Astrocyte (in vitro differentiated cells and primary cell): Measurements from ENCODE around the gene TMEM273. TPM values are rescaled to one million over a fixed set of nuclear protein-coding genes. Genes with fewer than 3 reads are reported as not detected.

Source experiments
- DNase-seq: peaks from one replicate; pipeline ENCODE4 v3.0.0-alpha.2; 2010; ENCODE audit warnings: low read depth
- FAIRE-seq: peaks from 2 replicates; lab custom pipeline; 2011; peaks lifted over from hg19 to GRCh38; lab: Jason Lieb, UNC
- H2AFZ ChIP-seq: 2 replicates; pipeline ENCODE4 v1.6.0; 2012; ENCODE audit warnings: low read depth, low read length, inconsistent platforms
- H3K27ac ChIP-seq: 2 replicates; pipeline ENCODE4 v1.5.1; 2011; ENCODE audit warnings: low read depth, low read length, inconsistent platforms
- H3K27me3 ChIP-seq: 2 replicates; pipeline ENCODE4 v1.6.0; 2011; ENCODE audit warnings: low read length, inconsistent platforms; ENCODE audit not compliant: insufficient read depth
- H3K36me3 ChIP-seq: 2 replicates; pipeline ENCODE4 v1.5.1; 2011; ENCODE audit warnings: low read length, inconsistent platforms; ENCODE audit not compliant: insufficient read depth
- H3K4me1 ChIP-seq: 2 replicates; pipeline ENCODE4 v1.5.1; 2011; ENCODE audit warnings: low read length, inconsistent platforms; ENCODE audit not compliant: insufficient read depth
- H3K4me2 ChIP-seq: 2 replicates; pipeline ENCODE4 v1.6.0; 2012; ENCODE audit warnings: low read length, inconsistent platforms
- H3K4me3 ChIP-seq: 2 replicates; pipeline ENCODE4 v1.5.1; 2011; ENCODE audit warnings: low read depth, mild to moderate bottlenecking, low read length, inconsistent platforms; ENCODE audit not compliant: insufficient read depth
- H3K79me2 ChIP-seq: 2 replicates; pipeline ENCODE4 v1.6.0; 2012; ENCODE audit warnings: mild to moderate bottlenecking, low read length, inconsistent platforms; ENCODE audit not compliant: insufficient read depth
- H3K9ac ChIP-seq: 2 replicates; pipeline ENCODE4 v1.6.0; 2012; ENCODE audit warnings: mild to moderate bottlenecking, low read length, inconsistent platforms
- H3K9me3 ChIP-seq: 2 replicates; pipeline ENCODE4 v1.5.1; 2012; ENCODE audit warnings: low read depth, mild to moderate bottlenecking, low read length, inconsistent platforms; ENCODE audit not compliant: insufficient read depth
- H4K20me1 ChIP-seq: 2 replicates; pipeline ENCODE4 v1.6.0; 2012; ENCODE audit warnings: low read length, inconsistent platforms; ENCODE audit not compliant: insufficient read depth
- H3K27ac Mint-ChIP-seq: one replicate; pipeline ENCODE4 v1.8.0; 2021; ENCODE audit warnings: mild to moderate bottlenecking, mixed read lengths; ENCODE audit not compliant: unreplicated experiment
- H3K27me3 Mint-ChIP-seq: one replicate; pipeline ENCODE4 v1.8.0; 2021; ENCODE audit warnings: low read depth, mixed read lengths; ENCODE audit not compliant: unreplicated experiment
- H3K36me3 Mint-ChIP-seq: one replicate; pipeline ENCODE4 v1.8.0; 2021; ENCODE audit warnings: low read depth, mixed read lengths; ENCODE audit not compliant: unreplicated experiment
- H3K4me1 Mint-ChIP-seq: one replicate; pipeline ENCODE4 v1.8.0; 2021; ENCODE audit warnings: low read depth, mixed read lengths; ENCODE audit not compliant: unreplicated experiment
- H3K4me3 Mint-ChIP-seq: one replicate; pipeline ENCODE4 v1.8.0; 2021; ENCODE audit warnings: mild to moderate bottlenecking, moderate library complexity, mixed read lengths; ENCODE audit not compliant: unreplicated experiment
- H3K9me3 Mint-ChIP-seq: one replicate; pipeline ENCODE4 v1.8.0; 2021; ENCODE audit warnings: mild to moderate bottlenecking, mixed read lengths; ENCODE audit not compliant: unreplicated experiment
- EZH2 ChIP-seq: IDR thresholded peaks from 2 replicates; pipeline ENCODE4 v1.6.1; 2012; ENCODE audit warnings: mild to moderate bottlenecking, low read length, inconsistent platforms; ENCODE audit not compliant: insufficient read depth
- total RNA-seq: library from RNA; stranded (reverse); gene quantifications from 2 replicates; pipeline ENCODE4 v1.2.1, GENCODE V29; 2021
- TF ChIP-seq, protein P1 (sequence below): IDR thresholded peaks from 2 replicates; pipeline ENCODE4 v1.5.1; 2011; ENCODE audit warnings: low read depth, mild to moderate bottlenecking, inconsistent platforms, low read length, moderate library complexity; ENCODE audit not compliant: insufficient read depth

Gene TMEM273
- total RNA-seq, 1 donor from 2014 or later, result not detected

DNA sequence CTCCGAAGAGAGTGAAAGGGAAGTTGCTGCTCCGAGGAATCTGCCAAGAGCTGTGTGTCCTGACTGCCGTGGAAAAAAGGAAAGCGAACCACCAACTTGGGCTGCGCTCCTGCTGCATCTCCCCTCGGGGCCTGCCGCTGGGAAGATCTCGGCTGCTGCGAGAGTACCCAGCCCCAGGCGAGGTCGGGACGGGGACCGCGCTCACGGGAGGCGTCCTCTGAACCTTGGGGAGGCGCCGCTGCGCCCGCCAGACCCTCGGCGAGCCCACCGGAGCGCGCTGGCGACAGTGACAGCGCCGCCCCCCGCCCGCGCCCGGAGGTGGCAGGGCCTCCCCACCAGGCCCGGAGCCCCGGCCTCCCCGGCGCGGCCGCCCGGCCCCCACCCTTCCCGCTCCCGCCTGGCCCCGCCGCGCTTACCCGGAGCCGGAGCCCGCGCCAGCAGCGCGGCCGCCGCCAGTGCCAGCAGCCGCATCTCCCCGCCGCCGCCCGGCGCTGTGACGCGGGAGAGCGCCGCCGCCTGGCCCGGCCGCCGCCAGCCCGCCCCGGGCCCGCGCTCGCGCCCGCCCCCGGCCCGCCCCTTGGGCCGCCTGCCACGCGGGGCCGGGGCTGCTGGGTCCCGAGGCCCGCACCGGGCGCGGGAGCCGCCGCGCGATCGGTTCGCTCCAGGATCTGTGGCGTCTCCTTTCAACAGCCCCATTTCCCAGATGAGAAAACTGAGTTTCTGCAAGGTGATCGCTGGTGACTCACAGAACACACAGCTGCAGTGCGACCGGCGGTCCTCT, 73.0 kb downstream of the TMEM273 start, which contains the start of gene VSTM4:
VSTM4 (minus strand) TSS at position 508 of the 781 bp plus-strand sequence; CDS start at position 471, 37 bp downstream.
- H3K4me1 ChIP-seq, result peaks cover 11% of the 10 kb centered on the region
- H4K20me1 ChIP-seq, result no peaks in the 10 kb centered on the region
- FAIRE-seq (no peak), DNase-seq (peak; percentile 42)
- Mint-ChIP-seq H3K4me3 (peak within 1 kb of the TSS; percentile 88), H3K9me3 (no peaks in the 10 kb centered on the region), H3K4me1 (peaks cover 16% of the 10 kb centered on the region), H3K27ac (no peak within 1 kb of the TSS), H3K36me3 (peaks cover 3% of the 10 kb centered on the region), H3K27me3 (peaks cover 45% of the 10 kb centered on the region)
- H2AFZ ChIP-seq, result peak within 1 kb of the TSS; percentile 97
- no peaks in the 10 kb centered on the region for H3K36me3 ChIP-seq
- no peaks in the 10 kb centered on the region for H3K27me3 ChIP-seq
- H3K4me3 ChIP-seq, result peak within 1 kb of the TSS; percentile 77
- H3K4me2 ChIP-seq, result peak within 1 kb of the TSS; percentile 96
- H3K9me3 ChIP-seq, result no peaks in the 10 kb centered on the region
- peak within 1 kb of the TSS; percentile 61 for H3K27ac ChIP-seq
- H3K9ac ChIP-seq, result peak within 1 kb of the TSS; percentile 90
- H3K79me2 ChIP-seq, result no peaks in the 10 kb centered on the region
- TF ChIP-seq, protein P1, sequence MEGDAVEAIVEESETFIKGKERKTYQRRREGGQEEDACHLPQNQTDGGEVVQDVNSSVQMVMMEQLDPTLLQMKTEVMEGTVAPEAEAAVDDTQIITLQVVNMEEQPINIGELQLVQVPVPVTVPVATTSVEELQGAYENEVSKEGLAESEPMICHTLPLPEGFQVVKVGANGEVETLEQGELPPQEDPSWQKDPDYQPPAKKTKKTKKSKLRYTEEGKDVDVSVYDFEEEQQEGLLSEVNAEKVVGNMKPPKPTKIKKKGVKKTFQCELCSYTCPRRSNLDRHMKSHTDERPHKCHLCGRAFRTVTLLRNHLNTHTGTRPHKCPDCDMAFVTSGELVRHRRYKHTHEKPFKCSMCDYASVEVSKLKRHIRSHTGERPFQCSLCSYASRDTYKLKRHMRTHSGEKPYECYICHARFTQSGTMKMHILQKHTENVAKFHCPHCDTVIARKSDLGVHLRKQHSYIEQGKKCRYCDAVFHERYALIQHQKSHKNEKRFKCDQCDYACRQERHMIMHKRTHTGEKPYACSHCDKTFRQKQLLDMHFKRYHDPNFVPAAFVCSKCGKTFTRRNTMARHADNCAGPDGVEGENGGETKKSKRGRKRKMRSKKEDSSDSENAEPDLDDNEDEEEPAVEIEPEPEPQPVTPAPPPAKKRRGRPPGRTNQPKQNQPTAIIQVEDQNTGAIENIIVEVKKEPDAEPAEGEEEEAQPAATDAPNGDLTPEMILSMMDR, result no peak
- TF ChIP-seq EZH2, result no peak

DNA sequence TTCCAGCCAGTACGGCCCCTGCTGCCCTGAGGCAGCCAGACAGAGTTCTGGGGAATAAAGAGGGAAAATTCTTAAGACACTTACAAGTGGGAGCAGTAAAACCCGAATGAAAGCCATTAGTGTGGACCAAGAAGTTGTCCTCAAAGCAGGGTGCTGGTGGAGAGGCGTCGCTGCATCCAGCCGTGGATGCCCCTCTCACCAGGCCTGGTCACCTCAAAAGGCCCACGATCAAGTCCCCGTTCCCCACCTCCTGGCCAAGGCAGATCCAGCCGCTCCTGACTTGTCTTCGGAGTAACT, 73.5 kb downstream of the TMEM273 start:
- FAIRE-seq, result no peak

DNA sequence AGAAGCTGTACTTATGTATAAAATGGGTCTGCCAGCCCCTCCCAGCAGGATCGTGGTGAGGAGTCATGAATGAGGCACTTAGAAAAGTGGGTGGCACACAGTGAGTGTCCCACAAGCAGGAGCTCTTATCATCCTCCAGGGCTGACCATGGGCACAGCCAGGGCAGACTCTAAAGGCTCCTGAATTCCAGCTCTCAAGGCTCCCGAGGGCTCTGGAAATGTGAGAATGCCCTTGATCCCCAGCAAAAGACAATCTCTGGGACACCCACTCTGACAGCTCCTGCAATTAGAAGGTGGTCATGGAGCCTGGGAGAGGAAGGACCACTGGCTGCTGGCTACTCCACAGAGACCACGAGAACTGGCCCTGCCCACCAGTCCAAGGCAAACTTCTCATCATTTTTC, 74.5 kb downstream of the TMEM273 start:
- TF ChIP-seq, protein P1, result no peak
- TF ChIP-seq EZH2, result no peak
- Mint-ChIP-seq H3K9me3 (peaks cover 2% of the 10 kb centered on the region), H3K4me3 (peak overlapping the region; percentile 27), H3K36me3 (peaks cover 3% of the 10 kb centered on the region), H3K27me3 (peaks cover 55% of the 10 kb centered on the region), H3K4me1 (peaks cover 10% of the 10 kb centered on the region), H3K27ac (no peak overlapping the region)
- Histone ChIP-seq H4K20me1 (no peaks in the 10 kb centered on the region), H3K9me3 (no peaks in the 10 kb centered on the region), H3K4me2 (no peak overlapping the region), H3K9ac (no peak overlapping the region), H3K27me3 (no peaks in the 10 kb centered on the region), H3K4me3 (no peak overlapping the region), H2AFZ (no peak overlapping the region), H3K36me3 (no peaks in the 10 kb centered on the region), H3K4me1 (peaks cover 7% of the 10 kb centered on the region), H3K79me2 (no peaks in the 10 kb centered on the region), H3K27ac (no peak overlapping the region)
- DNase-seq (peak; percentile 4), FAIRE-seq (no peak)

More for the DNA sequence above, 73.5 kb downstream of the TMEM273 start:
- H3K4me3 ChIP-seq, result peak overlapping the region; percentile 77
- peaks cover 12% of the 10 kb centered on the region for H3K4me1 Mint-ChIP-seq
- H4K20me1 ChIP-seq, result no peaks in the 10 kb centered on the region
- no peaks in the 10 kb centered on the region for H3K79me2 ChIP-seq
- peaks cover 9% of the 10 kb centered on the region for H3K4me1 ChIP-seq
- H3K9me3 ChIP-seq, result no peaks in the 10 kb centered on the region
- peak overlapping the region; percentile 97 for H2AFZ ChIP-seq
- no peak overlapping the region for H3K27ac Mint-ChIP-seq
- H3K27me3 ChIP-seq, result no peaks in the 10 kb centered on the region
- H3K36me3 ChIP-seq, result no peaks in the 10 kb centered on the region
- peaks cover 50% of the 10 kb centered on the region for H3K27me3 Mint-ChIP-seq
- no peaks in the 10 kb centered on the region for H3K9me3 Mint-ChIP-seq
- H3K36me3 Mint-ChIP-seq, result peaks cover 3% of the 10 kb centered on the region
- peak overlapping the region; percentile 61 for H3K27ac ChIP-seq
- H3K4me2 ChIP-seq, result peak overlapping the region; percentile 96
- no peak for TF ChIP-seq EZH2
- peak overlapping the region; percentile 90 for H3K9ac ChIP-seq
- no peak for DNase-seq
- peak overlapping the region; percentile 88 for H3K4me3 Mint-ChIP-seq
